Naive thymus-derived CD4-positive, alpha-beta T cell (primary cell): ENCODE results near the gene PPP1R37. TPM values are rescaled to one million over a fixed set of nuclear protein-coding genes. Genes with fewer than 3 reads are reported as not detected.
A peak's percentile ranks its signal among the peaks of the same experiment; 100 is the strongest.
"Not testable (repeated sequence)": the region's sequence is repeated elsewhere in the genome, so short reads cannot be mapped to it uniquely, and the experiment has no call there.

Experiments
- ATAC-seq: fragments of 150-1000 bp; cut with Tn5 transposase; 2 replicates; pipeline ENCODE4 v1.10.0; 2021; ENCODE audit warnings: mild to moderate bottlenecking, moderate library complexity
- CTCF ChIA-PET: fragments of 350-600 bp; sonication (Branson Sonifier 250); formaldehyde crosslinking; loops from one replicate; lab custom pipeline; 2021; ENCODE audit warnings: antibody characterized with exemption; lab: Charles Lee
- POLR2A ChIA-PET: fragments of 350-600 bp; sonication (Branson Sonifier 250); formaldehyde crosslinking; loops from one replicate; lab custom pipeline; 2021; ENCODE audit warnings: antibody characterized with exemption, inconsistent platforms; lab: Charles Lee
- DNase-seq, 9 donors: peaks; one replicate each; pipeline versions ENCODE4 v3.0.0 to v3.0.0-alpha.2; 2020 to 2022; ENCODE audit warnings: mixed read lengths in 1 of 9
- H3K27ac ChIP-seq: one replicate; pipeline ENCODE4 v1.7.0; 2013; ENCODE audit warnings: mild to moderate bottlenecking, low read depth, low read length, moderate library complexity
- H3K27me3 ChIP-seq, 2 donors: one replicate each; pipeline ENCODE4 v1.7.0; 2013; ENCODE audit warnings: low read length in 2 of 2, mild to moderate bottlenecking in 2 of 2, moderate library complexity in 2 of 2; ENCODE audit not compliant: control insufficient read depth in 2 of 2, insufficient read depth in 2 of 2
- H3K36me3 ChIP-seq, 3 experiments: 1 replicate in 2 of 3; 2 replicates in 1 of 3; pipeline ENCODE4 v1.7.0; 2013; ENCODE audit warnings: low read length in 3 of 3, mild to moderate bottlenecking in 3 of 3, moderate library complexity in 1 of 3; ENCODE audit not compliant: insufficient read depth in 3 of 3, control insufficient read depth in 2 of 3
- H3K4me1 ChIP-seq, 2 donors: one replicate each; pipeline ENCODE4 v1.7.0; 2013; ENCODE audit warnings: low read length in 2 of 2, mild to moderate bottlenecking in 2 of 2, moderate library complexity in 1 of 2; ENCODE audit not compliant: control insufficient read depth in 2 of 2, insufficient read depth in 2 of 2
- H3K4me3 ChIP-seq: 2 replicates; pipeline ENCODE4 v1.7.0; 2013; ENCODE audit warnings: mild to moderate bottlenecking, low read length
- H3K9me3 ChIP-seq, 3 experiments: 1 replicate in 2 of 3; 2 replicates in 1 of 3; pipeline ENCODE4 v1.7.0; 2013; ENCODE audit warnings: low read length in 3 of 3; ENCODE audit not compliant: control insufficient read depth in 2 of 3
- H3K27ac Mint-ChIP-seq, 9 donors: one replicate each; pipeline ENCODE4 v1.8.0; 2020 to 2022; ENCODE audit warnings: mixed read lengths in 9 of 9, mild to moderate bottlenecking in 8 of 9, moderate library complexity in 5 of 9, inconsistent platforms in 2 of 9
- H3K27me3 Mint-ChIP-seq, 5 donors: one replicate each; pipeline ENCODE4 v1.8.0; 2021 to 2022; ENCODE audit warnings: mixed read lengths in 5 of 5, mild to moderate bottlenecking in 1 of 5
- H3K36me3 Mint-ChIP-seq, 5 donors: one replicate each; pipeline ENCODE4 v1.8.0; 2020 to 2022; ENCODE audit warnings: mixed read lengths in 5 of 5, mild to moderate bottlenecking in 3 of 5, inconsistent platforms in 1 of 5
- H3K4me1 Mint-ChIP-seq, 7 donors: one replicate each; pipeline ENCODE4 v1.8.0; 2020 to 2022; ENCODE audit warnings: mixed read lengths in 7 of 7, mild to moderate bottlenecking in 3 of 7, inconsistent platforms in 1 of 7
- H3K4me3 Mint-ChIP-seq, 10 donors: one replicate each; pipeline ENCODE4 v1.8.0; 2020 to 2022; ENCODE audit warnings: mild to moderate bottlenecking in 10 of 10, mixed read lengths in 10 of 10, moderate library complexity in 6 of 10, inconsistent platforms in 2 of 10
- H3K9me3 Mint-ChIP-seq, 11 donors: one replicate each; pipeline ENCODE4 v1.8.0; 2020 to 2022; ENCODE audit warnings: mixed read lengths in 11 of 11, mild to moderate bottlenecking in 4 of 11, inconsistent platforms in 1 of 11, moderate library complexity in 1 of 11
- intact Hi-C, 2 donors: fragments of 100-400 bp; cut with micrococcal nuclease; formaldehyde crosslinking; loops; one replicate each; pipeline ENCODE4 v1.15.1; 2023
- polyA plus RNA-seq, 2 donors: library from polyadenylated mRNA; unstranded; fragments of 300-500 nt; fragmentation: Illumina TruSeq; gene quantifications; one replicate each; pipeline ENCODE4 v1.2.3, GENCODE V29; 2021
- total RNA-seq, 6 experiments: library from RNA in 5 of 6; stranded (reverse) in 5 of 6; gene quantifications; 1 replicate in 5 of 6; 2 replicates in 1 of 6; pipeline ENCODE4 v1.2.3 and lab custom pipeline; 2021 to 2026

PPP1R37 gene
- total and polyA plus RNA-seq, 7 experiments from 2014 or later, result 1.4 to 28.3 (median 20.6) TPM

GRCh38 chr19:45118591-45119355 lies 25.8 kb downstream of the PPP1R37 start:
- not testable (repeated sequence) for H3K9me3 ChIP-seq, H3K4me3 ChIP-seq, H3K36me3 Mint-ChIP-seq, ATAC-seq, H3K27me3 ChIP-seq, H3K27me3 Mint-ChIP-seq, DNase-seq, H3K9me3 Mint-ChIP-seq, H3K36me3 ChIP-seq
- Histone ChIP-seq H3K27ac (peak overlapping the region; percentile 31), H3K4me1 (peaks cover 9 to 42% of the 10 kb centered on the region in 2 donors)
- POLR2A ChIA-PET, result interaction anchor here (0.7 to 0.9 kb wide), 2 partner anchors 15 to 16 kb away, joined by 3 read pairs; no protein-coding TSS in a partner anchor
- CTCF ChIA-PET, result interaction anchor here (0.7 to 1.5 kb wide), 4 partner anchors 8 to 75 kb away, joined by 3 to 6 read pairs (median 4); no protein-coding TSS in a partner anchor
- intact Hi-C loops, result loop anchor here in 1 of 2 donors (1.0 kb wide), 1 partner anchor 15 kb away; no protein-coding TSS in a partner anchor
- H3K27ac Mint-ChIP-seq, result peak overlapping the region in 8 of 9 donors; percentile 56 to 88 (median 70)
- peak overlapping the region; percentile 37 to 85 (median 78) for H3K4me3 Mint-ChIP-seq
- H3K4me1 Mint-ChIP-seq, result peaks cover 30 to 87% (median 66%) of the 10 kb centered on the region in 7 donors

- POLR2A ChIA-PET, result interaction anchor here (0.9 kb wide), 1 partner anchor 16 kb away, joined by 3 read pairs; no protein-coding TSS in a partner anchor
- no peaks in the 10 kb centered on the region for H3K9me3 Mint-ChIP-seq
- no peak for DNase-seq
- Histone ChIP-seq H3K27me3 (no peaks in the 10 kb centered on the region), H3K36me3 (no peaks in the 10 kb centered on the region), H3K27ac (no peak overlapping the region), H3K9me3 (no peaks in the 10 kb centered on the region), H3K4me3 (no peak overlapping the region), H3K4me1 (peaks cover 9 to 42% of the 10 kb centered on the region in 2 donors)
- intact Hi-C loops, result no loop called here
- H3K36me3 Mint-ChIP-seq, result peaks cover 0 to 3% (median 0%) of the 10 kb centered on the region in 5 donors
- no peaks in the 10 kb centered on the region for H3K27me3 Mint-ChIP-seq
- peak overlapping the region in 7 of 10 donors; percentile 21 to 85 (median 79) for H3K4me3 Mint-ChIP-seq
- no peak for ATAC-seq
- CTCF ChIA-PET, result interaction anchor here (0.7 kb wide), 1 partner anchor 75 kb away, joined by 3 read pairs; no protein-coding TSS in a partner anchor
- H3K27ac Mint-ChIP-seq, result peak overlapping the region in 3 of 9 donors; percentile 65 to 77 (median 68)
- peaks cover 30 to 86% (median 72%) of the 10 kb centered on the region in 7 donors for H3K4me1 Mint-ChIP-seq
Observed at GRCh38 chr19:45119582-45119981, 26.6 kb downstream of the PPP1R37 start.

- no peaks in the 10 kb centered on the region for H3K27me3 Mint-ChIP-seq
- no peak overlapping the region for H3K27ac ChIP-seq
- intact Hi-C loops, result no loop called here
- DNase-seq, result no peak
- H3K4me1 ChIP-seq, result peaks cover 10 to 34% of the 10 kb centered on the region in 2 donors
- H3K36me3 ChIP-seq, result no peaks in the 10 kb centered on the region
- H3K4me3 Mint-ChIP-seq, result peak overlapping the region in 1 of 10 donors; percentile 17
- ChIA-PET POLR2A (no interaction called here), CTCF (no interaction called here)
- no peaks in the 10 kb centered on the region for H3K27me3 ChIP-seq
- H3K9me3 ChIP-seq, result no peaks in the 10 kb centered on the region
- H3K9me3 Mint-ChIP-seq, result no peaks in the 10 kb centered on the region
- H3K4me3 ChIP-seq, result no peak overlapping the region
- no peaks in the 10 kb centered on the region for H3K36me3 Mint-ChIP-seq
- peak overlapping the region in 6 of 9 donors; percentile 5 to 78 (median 42) for H3K27ac Mint-ChIP-seq
- H3K4me1 Mint-ChIP-seq, result peaks cover 18 to 79% (median 52%) of the 10 kb centered on the region in 7 donors
- ATAC-seq, result no peak
Observed at GRCh38 chr19:45121827-45122345, 28.9 kb downstream of the PPP1R37 start.

- Mint-ChIP-seq H3K27ac (peak overlapping the region in 1 of 9 donors; percentile 5), H3K36me3 (no peaks in the 10 kb centered on the region), H3K4me3 (no peak overlapping the region), H3K9me3 (no peaks in the 10 kb centered on the region), H3K4me1 (peaks cover 16 to 70% (median 45%) of the 10 kb centered on the region in 7 donors), H3K27me3 (no peaks in the 10 kb centered on the region)
- no peaks in the 10 kb centered on the region for H3K27me3 ChIP-seq
- intact Hi-C loops, result no loop called here
- no peak overlapping the region for H3K4me3 ChIP-seq
- H3K9me3 ChIP-seq, result no peaks in the 10 kb centered on the region
- peaks cover 4 to 25% of the 10 kb centered on the region in 2 donors for H3K4me1 ChIP-seq
- no peaks in the 10 kb centered on the region for H3K36me3 ChIP-seq
- POLR2A ChIA-PET, result no interaction called here
- CTCF ChIA-PET, result no interaction called here
- DNase-seq (no peak), ATAC-seq (no peak)
- no peak overlapping the region for H3K27ac ChIP-seq
Observed at GRCh38 chr19:45122832-45123231, 29.9 kb downstream of the PPP1R37 start.

GRCh38 chr19:45123440-45123850 lies 30.5 kb downstream of the PPP1R37 start:
- peak overlapping the region in 3 of 9 donors; percentile 65 to 90 (median 71) for H3K27ac Mint-ChIP-seq
- H3K4me1 Mint-ChIP-seq, result peaks cover 15 to 63% (median 43%) of the 10 kb centered on the region in 7 donors
- no peak overlapping the region for H3K4me3 Mint-ChIP-seq
- H3K4me1 ChIP-seq, result peaks cover 4 to 19% of the 10 kb centered on the region in 2 donors
- no peak overlapping the region for H3K4me3 ChIP-seq
- H3K36me3 Mint-ChIP-seq, result no peaks in the 10 kb centered on the region
- DNase-seq, result no peak
- H3K27me3 ChIP-seq, result no peaks in the 10 kb centered on the region
- no peaks in the 10 kb centered on the region for H3K27me3 Mint-ChIP-seq
- ChIA-PET POLR2A (no interaction called here), CTCF (no interaction called here)
- H3K9me3 ChIP-seq, result no peaks in the 10 kb centered on the region
- no peaks in the 10 kb centered on the region for H3K36me3 ChIP-seq
- intact Hi-C loops, result no loop called here
- H3K27ac ChIP-seq, result no peak overlapping the region
- H3K9me3 Mint-ChIP-seq, result no peaks in the 10 kb centered on the region
- no peak for ATAC-seq

GRCh38 chr19:45124021-45124420 lies 31.0 kb downstream of the PPP1R37 start:
- ChIA-PET CTCF (no interaction called here), POLR2A (interaction anchor here (1.0 kb wide), 1 partner anchor 11 kb away, joined by 3 read pairs; no protein-coding TSS in a partner anchor)
- Histone ChIP-seq H3K9me3 (no peaks in the 10 kb centered on the region), H3K27ac (no peak overlapping the region), H3K36me3 (peaks cover 0 to 6% (median 0%) of the 10 kb centered on the region in 3 experiments), H3K4me3 (no peak overlapping the region), H3K27me3 (no peaks in the 10 kb centered on the region), H3K4me1 (peaks cover 4 to 16% of the 10 kb centered on the region in 2 donors)
- H3K4me3 Mint-ChIP-seq, result no peak overlapping the region
- peaks cover 16 to 58% (median 38%) of the 10 kb centered on the region in 7 donors for H3K4me1 Mint-ChIP-seq
- intact Hi-C loops, result no loop called here
- DNase-seq, result no peak
- H3K36me3 Mint-ChIP-seq, result no peaks in the 10 kb centered on the region
- peak overlapping the region in 4 of 9 donors; percentile 33 to 90 (median 68) for H3K27ac Mint-ChIP-seq
- H3K9me3 Mint-ChIP-seq, result no peaks in the 10 kb centered on the region
- H3K27me3 Mint-ChIP-seq, result no peaks in the 10 kb centered on the region
- ATAC-seq, result no peak
